ENCODE measurements around the gene NSD1.
"Not testable (repeated sequence)": the region's sequence is repeated elsewhere in the genome, so short reads cannot be mapped to it uniquely, and the experiment has no call there.

Gene NSD1

GRCh38 chr5:177330991-177331842, 197.6 kb downstream of the NSD1 start:
- DNase-seq (ENCODE audit: low read depth in 2 of 2): no peak

GRCh38 chr5:177332031-177332895, 198.7 kb downstream of the NSD1 start:
- DNase-seq (ENCODE audit: low read depth in 2 of 2): no peak

- no peak for DNase-seq (ENCODE audit: low read depth in 2 of 2)
Observed at GRCh38 chr5:177332896-177333260, 199.3 kb downstream of the NSD1 start.

GRCh38 chr5:177333420-177334154, 200.0 kb downstream of the NSD1 start:
- DNase-seq (ENCODE audit: low read depth in 2 of 2): no peak

GRCh38 chr5:177334155-177334551, 200.6 kb downstream of the NSD1 start:
- DNase-seq (ENCODE audit: low read depth in 2 of 2): no peak

- DNase-seq (ENCODE audit: low read depth in 2 of 2): no peak
Observed at GRCh38 chr5:177334781-177335700, 201.5 kb downstream of the NSD1 start.

- DNase-seq (ENCODE audit: low read depth in 2 of 2): no peak
Observed at GRCh38 chr5:177335701-177336065, 202.1 kb downstream of the NSD1 start.

- DNase-seq (ENCODE audit: low read depth in 2 of 2): no peak
Observed at GRCh38 chr5:177336112-177336511, 202.5 kb downstream of the NSD1 start.

GRCh38 chr5:177336603-177337494, 203.3 kb downstream of the NSD1 start:
- no peak for DNase-seq (ENCODE audit: low read depth in 2 of 2)

- no peak for DNase-seq (ENCODE audit: low read depth in 2 of 2)
Observed at GRCh38 chr5:177338251-177339106, 204.9 kb downstream of the NSD1 start.

GRCh38 chr5:177339107-177339638, 205.6 kb downstream of the NSD1 start:
- no peak for DNase-seq (ENCODE audit: low read depth in 2 of 2)

- not testable (repeated sequence) for DNase-seq (ENCODE audit: low read depth in 2 of 2)
Observed at GRCh38 chr5:177343000-177343399, 209.4 kb downstream of the NSD1 start.

GRCh38 chr5:177343777-177344176, 210.2 kb downstream of the NSD1 start:
- DNase-seq (ENCODE audit: low read depth in 2 of 2): no peak

GRCh38 chr5:177344891-177345290, 211.3 kb downstream of the NSD1 start:
- no peak for DNase-seq (ENCODE audit: low read depth in 2 of 2)

- DNase-seq (ENCODE audit: low read depth in 2 of 2): no peak
Observed at GRCh38 chr5:177346820-177347219, 213.2 kb downstream of the NSD1 start.

GRCh38 chr5:177347699-177348098, 214.1 kb downstream of the NSD1 start:
- DNase-seq (ENCODE audit: low read depth in 2 of 2): no peak

GRCh38 chr5:177349362-177349647, 215.7 kb downstream of the NSD1 start:
- DNase-seq (ENCODE audit: low read depth in 2 of 2): no peak

GRCh38 chr5:177349762-177350161, 216.2 kb downstream of the NSD1 start:
- no peak for DNase-seq (ENCODE audit: low read depth in 2 of 2)
